Activated CD4-positive, alpha-beta T cell treated with anti-CD3 and anti-CD28 coated beads for 4 hours (primary cell): Measurements from ENCODE around the gene DYNC2I2.

Experiments
- DNase-seq, 2 donors: peaks; one replicate each; pipeline ENCODE4 v3.0.0-alpha.2; 2020

The DYNC2I2 gene

DNA sequence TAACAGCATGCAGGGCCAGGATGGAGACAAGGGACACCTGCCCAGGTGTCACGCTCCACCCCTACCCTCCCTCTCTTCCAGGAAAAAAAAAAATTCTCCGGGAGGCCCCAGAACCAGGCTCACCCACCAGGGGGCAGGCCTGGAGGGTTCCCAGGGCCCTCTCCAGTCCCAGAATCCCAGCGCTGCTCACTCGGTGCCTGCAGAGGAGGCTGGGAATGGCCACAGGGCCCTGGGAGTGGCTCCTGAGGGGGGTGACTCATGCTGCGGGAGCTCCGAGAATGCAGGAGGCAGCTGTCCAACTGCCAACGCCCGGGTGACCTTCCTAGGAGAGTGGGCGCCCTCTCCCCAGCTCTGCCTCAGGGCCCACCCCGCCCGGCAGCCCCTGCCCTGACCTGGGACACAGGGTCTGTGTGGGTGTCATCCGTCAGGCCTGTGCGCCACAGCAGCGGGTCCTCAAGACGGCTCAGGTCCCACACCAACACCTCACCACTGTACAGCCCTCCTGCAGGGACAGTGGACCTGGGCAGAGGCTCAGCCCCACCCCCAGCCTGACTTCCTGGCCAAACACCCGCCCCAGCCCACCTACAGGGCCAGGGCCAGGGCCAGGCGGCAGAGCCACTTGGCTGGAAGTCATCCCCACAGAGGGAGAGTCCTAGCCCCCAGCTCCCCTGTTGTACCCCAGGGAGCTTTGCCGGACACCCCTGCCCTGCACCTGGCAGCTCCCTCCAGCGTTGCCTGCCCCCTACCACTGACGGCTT, 21.2 kb downstream of the DYNC2I2 start:
- DNase-seq: no peak

DNA sequence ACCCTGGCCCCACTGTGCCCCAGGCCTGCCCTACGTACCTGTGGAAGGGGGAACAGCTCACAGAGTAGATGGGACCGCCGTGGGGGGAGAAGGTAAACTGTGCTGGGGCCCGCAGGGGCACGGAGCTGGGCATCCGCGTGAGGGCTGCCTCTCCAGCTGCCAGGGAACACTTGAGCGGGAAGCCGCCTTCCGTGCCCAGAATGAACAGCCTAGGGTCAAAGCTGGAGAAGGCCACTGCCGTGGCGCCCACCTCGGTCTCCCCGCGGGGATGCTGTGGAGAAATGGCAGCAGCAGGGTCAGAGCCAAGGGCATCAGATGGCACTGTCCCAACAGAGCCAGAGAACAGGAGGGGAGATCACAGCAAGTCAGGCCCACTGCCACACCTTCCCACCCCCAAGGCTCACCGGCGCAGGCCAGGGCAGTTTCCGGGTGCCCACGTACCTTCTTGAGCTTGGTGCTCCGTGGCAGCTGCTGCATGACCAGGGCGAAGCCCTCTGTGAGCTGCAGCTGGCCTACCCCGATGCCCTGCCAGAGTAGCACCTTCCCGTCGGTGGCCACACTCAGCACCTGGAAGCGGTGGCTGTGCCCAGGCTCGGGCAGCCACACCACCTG, 21.9 kb downstream of the DYNC2I2 start:
- no peak for DNase-seq

DNA sequence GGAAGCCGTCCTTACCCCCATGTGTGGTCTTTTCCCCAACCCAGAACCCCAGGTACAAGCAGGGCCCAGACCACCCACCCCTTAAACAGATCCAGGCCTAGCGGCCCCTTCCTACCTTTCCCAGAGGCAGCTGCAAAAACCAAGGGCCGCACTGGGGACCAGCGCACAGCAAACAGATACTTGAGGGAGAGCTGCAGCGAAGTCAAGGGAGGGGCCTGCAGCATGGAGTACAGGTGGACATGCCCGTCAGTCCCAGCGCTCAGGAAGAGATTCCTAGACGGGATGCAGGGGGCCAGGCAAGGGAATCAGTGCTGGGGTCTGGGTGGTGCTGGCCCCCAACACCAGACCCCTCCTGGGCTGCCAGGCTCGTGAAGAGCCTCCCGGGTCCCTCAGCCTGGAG, 22.5 kb downstream of the DYNC2I2 start:
- DNase-seq: no peak

DNA sequence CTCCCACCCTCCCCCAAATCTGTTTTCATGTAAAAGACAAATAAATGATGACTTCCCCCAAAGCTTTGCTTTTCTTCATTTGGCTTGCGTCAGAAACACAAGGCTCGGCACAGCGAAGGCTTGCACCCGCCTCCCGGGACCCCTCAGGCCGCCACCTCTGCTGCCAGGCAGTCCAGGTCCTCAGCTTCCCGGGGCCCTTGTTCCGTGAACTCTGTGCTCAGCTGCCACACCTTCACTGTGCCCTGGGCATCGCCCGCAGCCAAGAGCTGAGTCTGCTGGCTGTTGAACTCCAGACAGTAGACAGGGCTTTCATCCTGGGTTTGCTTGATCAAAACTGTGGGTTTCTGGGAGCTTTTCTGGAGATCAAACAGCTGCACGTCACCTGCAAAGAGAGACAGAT, 23.0 kb downstream of the DYNC2I2 start:
- no peak for DNase-seq

DNA sequence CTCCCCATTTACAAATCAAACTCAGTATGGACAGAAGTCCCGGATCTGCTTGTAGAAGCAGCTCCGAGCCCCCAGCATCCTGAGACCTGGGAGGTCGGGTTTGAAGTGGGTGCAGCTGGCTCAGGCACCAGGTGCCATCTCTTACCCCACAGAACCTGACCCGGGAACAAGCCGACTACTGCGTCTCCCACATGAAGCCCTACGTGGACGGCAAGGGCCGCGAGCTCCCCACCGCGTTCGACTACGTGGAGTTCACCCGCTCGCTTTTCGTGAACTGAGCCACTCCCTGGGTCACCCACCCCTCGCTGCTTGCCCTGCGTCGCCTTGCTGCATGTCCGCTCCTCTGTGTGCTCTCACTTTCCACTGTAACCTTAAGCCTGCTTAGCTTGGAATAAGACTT, 23.6 kb downstream of the DYNC2I2 start:
- DNase-seq: no peak

DNA sequence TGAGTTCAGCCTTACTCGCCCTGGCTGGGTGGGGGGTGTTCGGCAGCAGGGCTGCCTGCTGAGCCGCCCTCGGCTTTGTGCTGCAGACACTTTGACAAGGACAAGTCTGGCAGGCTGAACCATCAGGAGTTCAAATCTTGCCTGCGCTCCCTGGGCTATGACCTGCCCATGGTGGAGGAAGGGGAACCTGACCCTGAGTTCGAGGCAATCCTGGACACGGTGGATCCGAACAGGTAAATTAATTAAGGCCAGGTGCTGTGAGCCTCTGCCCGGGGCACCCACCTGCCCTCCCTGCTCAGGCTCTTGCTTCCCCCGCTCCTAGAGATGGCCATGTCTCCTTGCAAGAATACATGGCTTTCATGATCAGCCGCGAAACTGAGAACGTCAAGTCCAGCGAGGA, 24.2 kb downstream of the DYNC2I2 start:
- no peak for DNase-seq

DNA sequence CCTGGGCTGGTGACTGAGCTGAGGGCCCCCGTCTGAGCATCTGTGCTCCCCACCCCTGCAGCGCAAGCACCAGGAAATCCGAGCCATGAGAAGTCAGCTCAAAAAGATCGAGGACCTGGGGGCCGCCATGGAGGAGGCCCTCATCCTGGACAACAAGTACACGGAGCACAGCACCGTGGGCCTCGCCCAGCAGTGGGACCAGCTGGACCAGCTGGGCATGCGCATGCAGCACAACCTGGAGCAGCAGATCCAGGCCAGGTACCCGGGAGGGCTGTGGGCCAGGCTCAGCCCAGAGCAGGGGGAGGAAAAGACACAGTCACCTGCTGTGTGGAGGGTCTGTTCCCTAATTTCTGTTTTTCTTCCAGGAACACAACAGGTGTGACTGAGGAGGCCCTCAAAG, 24.6 kb downstream of the DYNC2I2 start:
- DNase-seq: no peak

DNA sequence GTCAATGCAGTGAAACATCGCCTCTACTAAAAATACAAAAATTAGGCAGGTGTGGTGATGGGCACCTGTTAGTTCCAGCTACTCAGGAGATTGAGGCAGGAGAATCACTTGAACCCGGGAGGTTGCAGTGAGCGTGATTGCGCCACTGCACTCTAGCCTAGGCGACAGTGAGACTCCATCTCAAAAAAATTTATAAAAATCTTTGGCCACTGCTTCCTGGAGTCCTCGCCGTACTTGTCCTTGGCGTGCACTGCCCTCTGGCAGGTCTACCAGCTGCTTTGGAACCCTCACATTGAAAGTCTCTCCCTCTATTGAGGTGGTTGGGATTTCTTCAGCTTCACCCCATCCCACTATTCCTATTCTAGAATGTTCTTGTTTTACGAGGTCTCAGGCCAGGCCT, 25.0 kb downstream of the DYNC2I2 start:
- DNase-seq: no peak

DNA sequence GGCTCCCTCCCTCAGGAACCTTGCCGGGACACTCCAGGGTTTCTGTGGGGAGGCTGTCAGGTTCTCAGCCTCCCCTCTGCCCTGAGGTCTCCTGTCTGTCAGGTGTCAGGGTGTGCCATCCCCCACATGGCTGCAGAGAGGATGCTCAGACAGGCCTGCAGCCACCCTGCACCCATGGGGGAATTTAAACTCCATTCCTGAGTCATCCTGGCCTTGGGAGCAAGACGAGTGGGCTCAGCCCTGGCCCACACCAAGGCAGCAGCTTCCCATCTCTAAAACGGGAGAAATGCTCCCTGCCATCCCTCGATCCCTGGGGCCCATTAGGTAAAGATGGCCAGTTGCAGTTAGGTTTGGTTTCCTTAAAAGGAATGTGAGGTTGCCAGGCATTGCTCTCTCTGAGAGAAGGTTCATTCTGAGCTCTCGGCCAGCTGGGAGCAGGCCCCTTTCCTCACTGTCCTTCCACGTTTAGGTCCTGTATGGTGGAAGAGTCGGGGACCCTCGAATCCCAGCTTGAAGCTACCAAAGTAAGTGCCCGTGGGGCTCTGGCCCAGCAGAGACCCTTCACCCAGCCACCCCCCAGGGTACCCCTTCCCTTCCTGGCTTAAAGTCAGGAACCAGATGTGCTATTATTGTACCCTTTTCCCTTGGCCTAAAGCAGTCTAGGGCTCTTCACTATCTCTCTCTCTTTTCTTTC, 26.6 kb downstream of the DYNC2I2 start:
- no peak for DNase-seq

DNA sequence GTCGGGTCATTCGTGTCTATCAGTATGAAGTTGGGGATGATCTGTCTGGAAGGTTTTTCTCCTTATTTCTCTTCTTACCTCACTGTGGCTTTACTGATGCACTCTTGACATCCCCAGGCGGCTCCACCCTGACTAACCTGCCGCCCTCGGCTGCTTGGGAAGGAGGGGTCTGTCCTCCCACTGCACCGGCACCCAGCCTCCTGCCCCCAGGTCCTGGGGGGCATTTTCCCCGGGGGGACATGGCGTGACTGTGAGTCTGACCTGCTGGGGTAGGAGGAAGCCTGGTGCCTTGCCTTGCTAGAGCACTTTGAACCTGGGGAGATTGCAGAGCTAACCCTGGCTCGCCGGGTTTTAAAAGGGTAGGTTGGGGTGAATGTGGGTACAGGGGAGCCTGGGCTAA, 27.5 kb downstream of the DYNC2I2 start:
- DNase-seq: no peak

DNA sequence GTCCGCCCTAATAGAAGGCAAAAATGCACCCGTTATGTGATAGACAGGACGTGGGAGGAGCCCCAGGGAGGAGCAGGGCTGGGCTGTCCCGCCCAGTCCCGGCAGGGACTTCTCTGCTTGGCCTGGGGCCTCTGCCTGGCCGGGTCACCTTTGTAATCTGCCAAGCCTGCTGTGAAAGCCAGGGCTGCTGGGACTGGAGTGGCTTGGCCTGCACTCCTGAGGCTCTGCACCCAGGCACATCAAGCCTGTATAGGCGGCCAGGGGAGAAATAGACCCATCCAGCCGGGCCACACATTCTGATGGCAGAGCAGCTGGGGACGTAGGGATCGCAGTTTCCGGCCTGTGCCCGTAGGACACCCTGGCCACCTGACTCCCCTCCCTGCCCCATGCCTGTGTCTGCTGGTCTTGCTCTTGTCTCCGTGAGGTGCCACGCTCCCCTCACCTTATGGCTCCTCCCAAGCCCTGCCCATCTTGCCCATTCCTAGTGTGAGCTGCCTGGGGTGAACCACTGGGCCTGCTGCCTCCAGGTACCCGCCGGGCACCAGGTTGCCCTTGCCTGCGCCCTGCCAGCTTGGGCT, 28.1 kb downstream of the DYNC2I2 start:
- no peak for DNase-seq

DNA sequence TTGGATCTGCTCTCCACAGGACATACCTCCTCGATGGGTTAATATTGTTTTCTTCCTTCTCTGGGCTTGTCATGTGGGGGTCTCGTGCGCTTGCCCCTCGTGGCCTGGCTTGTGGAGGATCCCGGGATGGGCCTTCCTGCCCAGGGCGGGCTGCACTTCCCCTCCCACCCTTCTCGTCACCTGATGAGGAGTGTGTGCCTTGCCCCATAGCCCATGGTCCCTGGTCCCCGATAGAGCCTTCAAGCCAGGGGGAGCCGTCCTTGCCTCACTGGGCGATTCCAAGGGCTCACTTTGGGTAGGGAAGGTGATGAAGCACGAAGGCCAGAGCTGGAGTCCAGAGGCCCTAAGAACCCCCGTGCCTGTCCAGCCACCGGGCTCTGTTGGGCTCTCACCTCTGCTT, 28.7 kb downstream of the DYNC2I2 start:
- no peak for DNase-seq

DNA sequence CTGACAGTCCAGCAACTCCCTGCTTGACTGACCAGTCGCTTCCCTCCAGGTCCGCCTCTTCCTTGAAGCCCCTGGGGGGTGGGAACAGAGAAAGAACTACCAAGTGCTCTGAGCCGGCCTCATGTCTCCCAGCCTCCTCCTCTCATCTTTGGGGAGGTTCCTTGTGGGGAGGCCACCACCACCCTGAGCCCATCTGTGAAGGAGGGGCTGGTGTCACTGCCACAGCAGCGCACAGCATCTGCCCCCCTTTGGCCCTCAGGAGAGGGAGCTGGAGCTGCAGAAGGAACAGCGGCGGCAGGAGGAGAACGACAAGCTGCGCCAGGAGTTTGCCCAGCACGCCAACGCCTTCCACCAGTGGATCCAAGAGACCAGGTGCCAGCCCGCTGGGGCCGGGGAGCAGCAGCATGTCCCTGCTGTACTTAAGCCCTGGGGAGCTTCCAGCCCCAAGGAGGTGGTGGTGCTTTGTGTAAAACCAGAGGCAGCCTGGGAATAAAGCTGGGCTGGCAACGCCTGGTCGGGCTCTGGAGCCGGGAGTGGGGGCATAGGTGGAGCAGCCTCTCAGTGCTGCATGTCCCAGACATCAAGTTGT, 29.4 kb downstream of the DYNC2I2 start:
- no peak for DNase-seq

DNA sequence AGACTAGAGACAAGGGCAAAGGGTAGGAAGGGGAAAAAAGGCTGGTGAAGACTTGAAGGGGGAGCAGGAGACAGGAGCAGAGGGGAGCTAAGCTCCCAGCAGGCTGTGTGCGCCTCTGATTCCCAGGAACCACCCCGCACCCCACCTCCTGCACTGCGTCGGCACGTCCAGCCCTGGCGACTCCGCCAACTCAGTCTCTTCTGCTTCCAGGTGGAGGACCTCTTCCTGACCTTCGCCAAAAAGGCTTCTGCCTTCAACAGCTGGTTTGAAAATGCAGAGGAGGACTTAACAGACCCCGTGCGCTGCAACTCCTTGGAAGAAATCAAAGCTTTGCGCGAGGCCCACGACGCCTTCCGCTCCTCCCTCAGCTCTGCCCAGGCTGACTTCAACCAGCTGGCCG, 30.5 kb downstream of the DYNC2I2 start:
- no peak for DNase-seq

DNA sequence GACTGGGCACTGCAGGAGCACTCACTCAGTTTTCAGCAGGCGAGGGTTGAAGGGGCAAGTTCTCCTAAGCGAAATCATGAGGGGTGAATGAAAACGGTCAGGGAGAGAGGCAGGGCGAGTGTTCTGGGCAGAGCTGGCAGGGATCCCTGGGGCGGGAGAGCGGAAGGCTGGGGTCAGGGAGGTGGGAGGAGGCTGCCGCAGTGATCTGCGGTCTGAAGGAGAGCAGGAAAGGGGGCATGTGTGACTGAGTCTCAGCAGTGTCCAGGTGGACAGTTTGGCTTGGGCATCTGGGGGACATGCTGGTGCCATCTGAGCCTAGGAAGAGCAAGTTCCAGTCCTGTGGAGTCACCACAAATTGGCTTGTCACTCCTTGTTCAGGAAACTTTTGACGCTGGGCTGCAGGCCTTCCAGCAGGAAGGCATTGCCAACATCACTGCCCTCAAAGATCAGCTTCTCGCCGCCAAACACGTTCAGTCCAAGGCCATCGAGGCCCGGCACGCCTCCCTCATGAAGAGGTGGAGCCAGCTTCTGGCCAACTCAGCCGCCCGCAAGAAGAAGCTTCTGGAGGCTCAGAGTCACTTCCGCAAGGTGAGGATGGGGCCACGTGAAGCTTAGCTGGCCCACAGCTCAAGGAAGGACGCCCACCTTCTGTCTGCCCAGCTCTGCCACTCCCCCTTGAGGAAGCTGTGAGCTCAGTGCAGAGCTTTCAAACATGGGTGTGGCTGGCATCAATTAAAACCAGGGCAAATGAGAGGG, 31.1 kb downstream of the DYNC2I2 start:
- no peak for DNase-seq

DNA sequence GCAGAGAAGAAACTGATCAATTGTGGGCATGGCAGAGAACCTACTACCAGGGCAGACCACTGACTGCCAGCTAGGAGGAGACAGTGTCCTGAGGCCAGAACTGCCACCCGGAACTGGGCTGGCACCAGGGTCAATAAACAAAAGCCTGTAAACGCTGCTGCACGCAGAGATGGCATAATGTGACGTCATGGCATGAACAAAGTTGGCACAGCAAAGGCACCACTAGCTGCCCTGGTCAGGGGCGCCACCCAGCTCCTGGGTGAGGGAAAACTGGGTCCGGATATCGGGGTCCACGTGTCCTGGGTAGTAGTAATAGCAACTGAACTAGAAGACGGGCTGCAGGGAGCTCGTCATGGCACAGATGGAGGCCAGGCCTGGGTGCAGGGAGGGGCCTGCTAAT, 32.1 kb downstream of the DYNC2I2 start:
- DNase-seq: no peak

DNA sequence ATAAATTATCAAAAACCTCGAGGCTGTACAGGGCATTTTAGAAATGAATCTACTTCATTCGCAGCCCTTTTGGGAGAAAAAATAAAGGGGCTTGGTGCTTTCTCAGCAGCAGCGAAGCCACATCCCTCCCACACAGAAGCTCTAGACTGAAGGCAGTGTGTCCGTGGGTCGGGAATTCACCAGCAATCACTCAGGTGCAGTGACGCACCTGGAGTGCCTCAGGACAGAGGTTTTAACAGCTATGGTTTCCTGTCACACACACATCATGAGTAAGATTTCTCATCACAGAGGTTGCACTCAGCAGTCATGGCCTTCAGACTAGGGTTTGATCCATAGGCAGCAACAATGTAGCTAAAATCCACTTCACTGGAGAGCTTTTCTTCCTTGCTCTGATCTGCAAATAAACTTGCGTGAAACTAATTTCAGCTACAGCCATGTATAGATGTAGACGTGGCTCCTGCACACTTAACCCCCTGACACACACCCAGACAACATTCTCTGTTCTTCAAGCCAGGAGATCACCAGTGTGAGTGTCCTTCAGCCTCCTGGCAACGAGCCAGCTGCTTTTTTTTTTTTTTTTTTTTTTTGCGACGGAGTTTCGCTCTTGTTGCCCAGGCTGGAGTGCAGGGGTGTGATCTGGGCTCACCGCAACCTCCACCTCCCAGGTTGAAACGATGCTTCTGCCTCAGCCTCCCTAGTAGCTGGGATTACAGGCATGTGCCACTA, 34.8 kb downstream of the DYNC2I2 start:
- DNase-seq: no peak

DNA sequence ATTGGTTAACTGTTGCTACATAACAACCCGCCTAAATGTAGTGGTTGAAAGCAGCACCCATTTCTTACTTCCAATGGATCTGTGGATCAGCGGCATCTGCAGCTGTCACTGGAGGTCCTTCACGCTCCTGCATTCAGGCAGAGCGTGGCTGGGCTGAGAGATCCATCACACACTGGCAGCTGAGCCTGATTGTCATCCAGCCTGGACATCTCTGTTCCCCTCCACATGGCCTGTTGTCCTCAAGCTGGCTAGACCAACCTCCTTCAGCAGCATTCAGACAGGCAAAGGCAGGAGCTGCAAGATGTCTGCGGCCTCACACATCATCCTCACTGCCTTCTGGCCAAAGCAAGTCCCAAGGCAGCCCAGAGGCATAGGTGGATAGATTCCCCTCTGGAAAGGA, 36.9 kb downstream of the DYNC2I2 start:
- DNase-seq: no peak

DNA sequence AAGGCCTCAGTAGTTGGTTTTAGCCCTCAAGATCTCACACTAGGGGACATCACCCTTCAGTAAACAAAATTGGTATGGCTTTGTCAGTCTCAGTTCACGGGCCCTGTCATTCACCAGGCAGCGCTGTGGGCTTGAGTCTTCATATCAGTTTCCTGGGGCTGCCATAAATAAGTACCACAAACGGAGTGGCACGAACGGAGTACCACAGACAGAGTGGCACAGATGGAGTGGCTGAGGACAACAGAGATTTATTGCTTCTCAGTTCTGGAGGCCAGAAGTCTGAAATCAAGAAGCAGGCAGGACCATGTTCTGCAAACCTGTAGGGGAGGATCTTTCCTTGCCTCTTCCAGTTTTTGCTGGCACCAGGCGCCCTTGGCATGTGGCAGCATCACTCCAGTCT, 37.5 kb downstream of the DYNC2I2 start:
- no peak for DNase-seq

DNA sequence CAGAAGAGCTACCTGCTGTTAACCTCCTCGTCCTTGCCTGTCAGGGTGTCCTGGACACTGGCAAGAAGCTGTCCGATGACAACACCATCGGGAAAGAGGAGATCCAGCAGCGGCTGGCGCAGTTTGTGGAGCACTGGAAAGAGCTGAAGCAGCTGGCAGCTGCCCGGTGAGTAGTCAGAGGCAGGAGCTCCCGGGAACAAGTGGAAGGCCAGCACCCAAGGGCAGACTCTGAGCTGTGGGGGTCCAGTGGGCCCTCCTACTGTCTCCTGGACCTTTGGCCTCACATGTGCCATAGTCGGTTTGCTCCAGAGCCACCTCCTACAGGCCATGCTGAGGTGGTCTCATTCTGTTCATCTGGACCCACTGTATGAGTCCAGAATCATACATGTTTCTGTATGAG, 38.7 kb downstream of the DYNC2I2 start:
- no peak for DNase-seq

DNA sequence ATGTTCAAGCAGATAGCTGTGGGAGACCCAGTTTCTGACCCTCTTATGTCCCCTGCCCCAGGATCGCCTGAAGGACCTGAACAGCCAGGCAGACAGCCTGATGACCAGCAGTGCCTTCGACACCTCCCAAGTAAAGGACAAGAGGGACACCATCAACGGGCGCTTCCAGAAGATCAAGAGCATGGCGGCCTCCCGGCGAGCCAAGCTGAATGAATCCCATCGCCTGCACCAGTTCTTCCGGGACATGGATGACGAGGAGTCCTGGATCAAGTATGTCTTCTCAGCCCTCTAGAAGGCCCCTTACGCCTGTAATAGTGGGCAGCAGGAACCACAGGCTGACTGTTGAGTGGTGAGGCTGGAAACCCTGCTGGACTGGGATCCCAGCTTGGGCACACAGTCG, 41.1 kb downstream of the DYNC2I2 start:
- DNase-seq: no peak

DNA sequence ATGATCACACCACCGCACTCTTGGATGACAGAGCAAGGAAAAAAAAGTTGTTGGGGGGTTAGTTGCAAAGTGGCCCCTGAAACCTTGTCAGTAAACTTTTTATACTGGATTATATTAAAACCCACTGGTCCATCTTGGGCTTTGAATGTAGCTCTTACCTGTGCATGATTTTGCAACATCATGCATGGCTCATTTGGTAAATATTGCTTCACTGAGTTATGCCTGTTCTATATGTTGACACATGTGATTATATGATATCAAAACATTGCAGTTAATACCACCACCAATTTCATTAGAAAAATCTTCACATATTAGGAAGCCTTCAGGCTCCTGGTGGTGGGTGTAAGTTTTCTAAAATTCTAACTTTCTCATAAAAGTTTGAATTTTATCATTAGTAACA, 41.9 kb downstream of the DYNC2I2 start:
- no peak for DNase-seq
